GM18951 (cell line): ENCODE data around the gene CCDC9B.

Experiments used
- POLR2A ChIP-seq: IDR thresholded peaks from 4 replicates; pipeline ENCODE4 v1.6.1; 2011; ENCODE audit warnings: mild to moderate bottlenecking; ENCODE audit not compliant: insufficient read length, insufficient read depth; ENCODE audit errors: extremely low read depth
- in situ Hi-C: fragments of 300-500 bp; cut with MboI; formaldehyde crosslinking; loops from one replicate; pipeline ENCODE4 v1.12.0; 2022; ENCODE audit warnings: low sequenced_read_pairs, mixed read lengths, inconsistent platforms; ENCODE audit not compliant: unreplicated experiment

CCDC9B gene

GRCh38 chr15:40313531-40314398 is 27.0 kb downstream of the CCDC9B start:
- TF ChIP-seq POLR2A: no peak
- in situ Hi-C loops: no loop called here

DNA sequence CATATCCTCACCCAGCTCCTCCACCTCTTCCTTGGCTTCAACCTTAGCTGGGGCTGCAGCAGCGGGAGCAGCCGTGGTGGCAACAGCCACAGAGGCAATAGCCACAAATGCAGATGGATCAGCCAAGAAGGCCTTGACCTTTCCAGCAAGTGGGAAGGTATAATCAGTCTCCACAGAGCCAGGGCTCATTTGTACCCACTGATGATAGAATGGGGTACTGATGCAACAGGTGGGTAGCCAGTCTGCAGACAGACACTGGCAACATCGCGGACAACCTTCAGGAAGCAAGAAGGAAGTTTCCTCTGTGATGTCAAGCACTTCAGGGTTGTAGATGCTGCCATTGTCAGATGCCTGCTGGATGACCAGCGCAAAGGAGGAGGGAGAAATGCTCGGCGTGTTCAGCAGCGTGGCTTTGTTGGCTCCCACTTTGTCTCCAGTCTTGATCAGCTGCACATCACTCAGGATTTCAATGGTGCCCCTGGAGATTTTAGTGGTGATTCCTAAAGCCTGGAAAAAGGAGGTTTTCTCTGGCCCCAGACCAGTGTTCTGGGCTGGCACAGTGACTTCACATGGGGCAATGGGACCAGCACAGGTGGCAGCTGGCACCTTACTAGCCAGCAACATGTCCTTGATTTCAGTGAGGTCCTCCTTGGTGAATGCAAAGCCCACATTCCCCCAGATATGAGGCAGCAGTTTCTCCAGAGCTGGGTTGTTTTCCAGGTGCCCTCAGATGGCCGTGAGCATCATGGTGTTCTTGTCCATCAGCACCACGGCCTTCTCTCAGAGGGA is 28.2 kb downstream of the CCDC9B start:
- in situ Hi-C loops: no loop called here
- TF ChIP-seq POLR2A: no peak

GRCh38 chr15:40310993-40311392 is 29.7 kb downstream of the CCDC9B start:
- no peak for TF ChIP-seq POLR2A
- in situ Hi-C loops: no loop called here

DNA sequence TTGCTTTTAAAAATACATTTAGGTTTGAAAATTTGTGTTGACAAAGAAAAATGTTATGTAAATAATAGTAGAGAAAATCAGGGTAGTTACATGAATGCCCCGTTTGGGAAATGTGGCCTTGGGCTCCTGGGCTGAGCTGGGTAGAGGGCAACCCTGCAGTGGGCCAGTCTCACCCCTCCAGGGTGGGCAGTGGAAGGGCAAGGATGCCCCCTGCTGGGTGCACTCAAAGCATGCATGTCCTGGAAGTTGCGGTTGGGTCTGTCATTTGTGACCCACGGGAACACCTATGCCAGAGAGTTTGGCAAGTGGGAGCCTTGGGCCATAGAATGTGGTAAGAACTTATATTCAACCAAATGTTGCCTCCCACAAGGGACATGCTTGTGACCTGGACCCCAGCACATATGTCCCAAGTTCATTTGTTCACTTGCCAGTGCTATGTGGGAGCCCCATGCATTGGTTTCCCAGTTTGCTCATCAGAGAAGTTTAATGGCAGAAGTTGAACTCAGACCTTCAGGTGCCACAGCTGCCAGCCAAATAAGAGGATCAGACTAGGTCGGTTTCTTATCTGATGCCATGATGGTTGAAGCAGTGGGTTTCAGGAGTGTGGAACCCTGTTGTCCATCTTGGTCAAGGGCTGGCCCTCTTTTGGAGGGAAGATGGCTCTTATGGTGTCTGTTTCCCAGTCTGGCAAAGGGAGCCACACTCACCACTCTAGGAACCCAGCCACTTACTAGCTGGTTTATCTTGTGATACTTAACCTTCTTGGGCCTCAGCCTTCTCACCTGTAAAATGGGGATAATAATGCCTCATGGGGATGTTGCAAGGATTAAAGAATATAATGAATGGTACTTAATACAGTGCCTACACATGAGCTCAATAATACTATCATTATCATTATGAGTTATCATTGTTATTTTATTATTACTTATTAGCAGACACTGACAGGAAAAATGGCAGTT is 30.5 kb downstream of the CCDC9B start:
- in situ Hi-C loops: no loop called here

DNA sequence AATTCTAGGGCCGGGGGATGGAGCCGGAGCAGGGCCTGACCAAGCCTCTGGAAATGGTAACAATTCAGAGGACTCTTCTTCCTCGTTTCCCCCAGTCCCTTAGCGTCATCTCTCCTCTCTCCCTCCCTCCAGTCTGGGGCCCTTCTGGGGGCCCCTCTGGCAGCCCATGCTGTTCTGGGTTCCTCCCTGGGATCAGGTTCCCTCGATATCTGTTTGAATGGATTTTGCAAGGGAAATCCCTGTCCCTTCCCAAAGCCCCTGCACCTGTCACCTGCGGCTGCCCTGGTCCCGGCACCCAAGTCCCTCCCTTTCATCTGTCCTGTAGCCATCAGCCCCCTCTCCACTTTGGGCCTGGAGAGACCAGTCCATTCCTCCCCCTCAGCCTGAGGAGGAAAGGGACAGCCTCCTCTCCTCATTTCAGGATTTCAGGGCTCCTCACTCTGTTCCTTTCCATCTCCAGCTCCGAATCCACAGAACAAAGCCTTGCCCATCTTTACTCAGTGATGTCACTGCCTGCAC is 31.3 kb downstream of the CCDC9B start:
- in situ Hi-C loops: no loop called here
- TF ChIP-seq POLR2A: no peak

More for the DNA sequence above, 30.5 kb downstream of the CCDC9B start:
- TF ChIP-seq POLR2A: no peak

DNA sequence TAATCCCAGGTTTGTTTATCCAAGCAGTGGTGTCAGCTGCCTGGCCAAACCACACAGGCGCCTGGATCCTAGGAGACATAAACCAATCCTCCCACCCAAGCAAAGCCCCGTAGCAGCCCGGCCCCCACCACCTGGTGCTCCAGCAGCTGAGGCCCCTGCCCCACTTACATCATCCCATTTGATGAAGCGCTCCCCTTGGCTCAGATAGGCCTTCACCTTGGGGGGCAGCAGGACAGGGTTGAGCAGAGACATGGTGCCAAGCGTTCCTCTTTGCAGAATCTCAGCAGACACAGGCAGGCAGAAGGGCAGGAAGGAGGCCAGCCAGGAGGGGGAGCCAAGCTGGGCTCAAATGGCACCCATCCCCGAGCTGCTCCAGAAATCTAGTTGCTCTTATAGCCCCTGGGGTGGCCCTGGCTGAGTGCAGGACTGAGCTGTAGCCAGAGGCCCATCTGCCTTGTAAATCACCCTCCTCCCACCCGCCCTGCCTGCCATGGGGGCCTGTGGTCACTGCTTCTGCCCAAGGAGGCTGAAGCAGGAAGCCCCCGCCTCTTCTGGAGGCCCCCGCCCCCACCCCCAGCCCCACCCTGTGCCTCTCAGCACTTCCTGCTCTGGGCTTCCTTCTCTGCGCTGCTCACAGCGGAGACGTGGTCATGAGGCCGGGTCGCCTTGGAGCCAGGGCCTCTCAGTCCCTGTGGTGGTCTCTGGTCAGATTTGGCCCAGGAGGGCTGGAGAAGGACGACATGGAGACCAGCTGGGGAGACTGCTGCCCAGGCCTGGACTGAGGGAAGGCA is 33.1 kb downstream of the CCDC9B start, which contains the start of gene PLCB2:
PLCB2 (minus strand) TSS at position 515 of the 791 bp plus-strand sequence; CDS start at position 252, 263 bp downstream.
- in situ Hi-C loops: no loop called here
- TF ChIP-seq POLR2A: peak; percentile 67

DNA sequence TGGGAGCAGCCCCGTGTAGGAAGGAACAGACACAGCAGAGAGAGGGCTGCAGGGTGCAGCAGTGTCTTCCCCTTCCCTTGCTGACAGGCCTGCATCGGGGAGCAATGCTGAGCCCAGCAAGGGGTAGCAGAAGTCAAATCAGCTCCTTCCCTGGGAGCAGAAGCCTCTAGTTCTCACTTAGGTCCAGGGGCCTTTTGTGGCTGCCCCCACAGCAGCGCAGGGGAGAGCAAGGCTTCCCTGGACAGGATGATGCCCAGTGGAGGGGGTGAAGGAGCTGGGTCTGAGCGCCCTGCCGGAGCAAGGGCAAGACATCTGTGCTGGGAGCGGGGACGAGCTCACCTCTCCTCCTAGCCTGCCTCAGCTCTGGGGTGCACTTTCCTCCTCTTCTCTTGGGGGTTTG is 33.8 kb downstream of the CCDC9B start:
- no peak for TF ChIP-seq POLR2A

DNA sequence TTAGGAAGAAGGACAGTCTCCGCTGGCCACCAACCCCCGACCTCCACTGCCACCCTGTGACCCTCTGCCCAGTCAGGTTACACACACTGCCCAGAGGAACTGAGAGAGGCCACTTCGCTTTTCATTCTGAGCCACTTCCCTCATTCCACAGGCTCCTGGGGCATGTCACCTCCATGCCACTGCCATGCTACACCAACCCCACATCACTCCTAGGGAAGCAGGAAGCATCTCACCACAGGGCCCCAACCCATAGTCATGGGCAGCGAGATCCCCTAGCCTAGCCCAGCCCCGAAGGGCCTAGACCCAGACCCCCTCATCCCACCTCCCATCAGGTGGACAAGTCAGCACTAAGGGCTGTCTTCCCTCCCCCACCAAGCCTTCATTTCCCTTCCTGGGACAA is 34.4 kb downstream of the CCDC9B start:
- TF ChIP-seq POLR2A: no peak
- in situ Hi-C loops: no loop called here

More for the DNA sequence above, 33.8 kb downstream of the CCDC9B start:
- in situ Hi-C loops: no loop called here

DNA sequence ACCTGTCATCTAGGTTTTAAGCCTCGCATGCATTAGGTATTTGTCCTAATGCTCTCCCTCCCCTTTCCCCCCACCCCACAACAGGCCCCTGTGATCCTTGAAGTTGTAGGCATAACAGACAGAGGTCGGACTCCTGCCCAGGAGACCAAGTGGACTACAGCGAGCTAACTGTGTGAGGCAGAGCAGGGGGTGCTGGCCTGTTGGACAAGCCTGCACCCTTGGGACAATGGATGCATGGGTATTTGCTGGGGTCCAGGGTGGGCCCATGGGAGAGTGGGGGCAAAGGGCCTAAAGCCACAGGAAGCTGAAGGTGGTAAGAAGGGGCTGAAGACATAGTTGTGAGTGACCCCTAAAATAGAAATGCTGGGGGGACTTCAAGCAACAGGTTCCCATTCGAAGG is 35.5 kb downstream of the CCDC9B start:
- in situ Hi-C loops: no loop called here

GRCh38 chr15:40303576-40303975 is 37.2 kb downstream of the CCDC9B start:
- no peak for TF ChIP-seq POLR2A
- in situ Hi-C loops: no loop called here

More for the DNA sequence above, 35.5 kb downstream of the CCDC9B start:
- TF ChIP-seq POLR2A: no peak

DNA sequence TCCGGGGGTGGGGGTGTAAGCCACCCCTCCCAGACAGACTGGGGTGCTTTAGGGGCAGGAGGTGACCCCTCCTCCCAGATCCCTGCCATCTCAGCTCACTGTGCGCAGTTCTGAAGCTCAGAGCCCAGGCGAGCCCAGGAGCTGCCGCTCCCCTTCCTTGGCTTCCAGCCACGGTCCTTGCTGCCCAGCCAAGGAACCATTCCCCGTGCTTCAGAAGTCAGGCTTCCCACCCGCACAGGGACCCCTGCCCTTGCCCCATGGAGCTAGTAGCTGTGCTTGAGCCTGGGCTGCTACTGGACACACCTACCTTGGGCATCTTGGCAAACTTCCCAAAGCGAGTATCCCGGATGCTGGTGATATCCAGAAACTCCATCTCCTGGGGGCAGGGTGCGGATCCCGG is 37.8 kb downstream of the CCDC9B start:
- in situ Hi-C loops: no loop called here
- TF ChIP-seq POLR2A: no peak
